GM23248 (cell line): ENCODE results near the gene GLCCI1. TPM values are rescaled to one million over a fixed set of nuclear protein-coding genes. Genes with fewer than 3 reads are reported as not detected.
"Not testable (repeated sequence)": the region's sequence is repeated elsewhere in the genome, so short reads cannot be mapped to it uniquely, and the experiment has no call there.

ENCODE experiments used
- DNase-seq: peaks from one replicate; pipeline ENCODE4 v3.0.0-alpha.2; 2015
- H2AFZ ChIP-seq: fragments of 200-600 bp; sonication (generic); 2 replicates; pipeline ENCODE4 v1.6.1; 2016; ENCODE audit warnings: antibody characterized with exemption
- H3F3A ChIP-seq: fragments of 200-600 bp; sonication (generic); 2 replicates; pipeline ENCODE4 v1.6.1; 2016; ENCODE audit warnings: mild to moderate bottlenecking, antibody characterized with exemption, mixed run types; ENCODE audit not compliant: insufficient read depth
- H3K27ac ChIP-seq: fragments of 200-600 bp; sonication (generic); 2 replicates; pipeline ENCODE4 v1.5.1; 2016; ENCODE audit warnings: mild to moderate bottlenecking
- H3K27me3 ChIP-seq: fragments of 200-600 bp; sonication (generic); replicated peaks from 2 replicates; pipeline ENCODE4 v1.6.1; 2016; ENCODE audit warnings: mild to moderate bottlenecking; ENCODE audit not compliant: insufficient read depth
- H3K36me3 ChIP-seq: fragments of 200-600 bp; sonication (generic); 2 replicates; pipeline ENCODE4 v1.6.1; 2016; ENCODE audit warnings: low read depth, mild to moderate bottlenecking
- H3K4me1 ChIP-seq: fragments of 200-600 bp; sonication (generic); 2 replicates; pipeline ENCODE4 v1.6.1; 2016; ENCODE audit warnings: mild to moderate bottlenecking; ENCODE audit not compliant: insufficient read depth
- H3K4me2 ChIP-seq: fragments of 200-600 bp; sonication (generic); one replicate; pipeline ENCODE4 v1.6.1; 2016; ENCODE audit warnings: mild to moderate bottlenecking; ENCODE audit not compliant: unreplicated experiment
- H3K4me3 ChIP-seq: fragments of 200-600 bp; sonication (generic); 2 replicates; pipeline ENCODE4 v1.5.1; 2016; ENCODE audit warnings: mild to moderate bottlenecking
- H3K79me2 ChIP-seq: fragments of 200-600 bp; sonication (generic); 2 replicates; pipeline ENCODE4 v1.6.1; 2016; ENCODE audit warnings: mild to moderate bottlenecking; ENCODE audit not compliant: insufficient read depth
- H3K9ac ChIP-seq: fragments of 200-600 bp; sonication (generic); 2 replicates; pipeline ENCODE4 v1.6.1; 2016; ENCODE audit warnings: mild to moderate bottlenecking
- H3K9me2 ChIP-seq: fragments of 200-600 bp; sonication (generic); 2 replicates; pipeline ENCODE4 v1.6.1; 2016; ENCODE audit warnings: mixed run types, mild to moderate bottlenecking, moderate library complexity; ENCODE audit not compliant: insufficient read depth
- H3K9me3 ChIP-seq: fragments of 200-600 bp; sonication (generic); one replicate; pipeline ENCODE4 v1.6.1; 2017; ENCODE audit warnings: low read depth
- H4K20me1 ChIP-seq: fragments of 200-600 bp; sonication (generic); 2 replicates; pipeline ENCODE4 v1.6.0; 2016; ENCODE audit not compliant: insufficient read depth
- EZH2 ChIP-seq: fragments of 200-600 bp; sonication (generic); IDR thresholded peaks from 2 replicates; pipeline ENCODE4 v1.6.1; 2018; ENCODE audit warnings: antibody characterized with exemption, mild to moderate bottlenecking; ENCODE audit not compliant: insufficient read depth, poor library complexity, severe bottlenecking
- EZH2phosphoT487 ChIP-seq: fragments of 200-600 bp; sonication (generic); IDR thresholded peaks from 2 replicates; pipeline ENCODE4 v1.6.1; 2018; ENCODE audit warnings: antibody characterized with exemption, moderate library complexity, mild to moderate bottlenecking, low read depth; ENCODE audit not compliant: insufficient read depth
- WGBS, 2 experiments: methylation state at CpG; one replicate each; pipeline ENCODE4 v1.1.6; 2015 to 2017; ENCODE audit warnings: low lambda C conversion rate in 2 of 2, low coverage in 1 of 2; ENCODE audit errors: missing lambda C conversion rate in 2 of 2; 5-methylcytosine and 5-hydroxymethylcytosine counted together
- in situ Hi-C: fragments of 300-500 bp; cut with MboI; formaldehyde crosslinking; loops from 2 replicates; pipeline ENCODE4 v1.15.0; 2020
- polyA plus RNA-seq: library from polyadenylated mRNA; unstranded; fragments of >200 nt; fragmentation: Nextera tagmentation; extraction: Ambion mirVana; gene quantifications from 2 replicates; pipeline ENCODE4 v1.2.1, GENCODE V29; 2016
- total RNA-seq: library from RNA; depleted of rRNA; stranded (reverse); fragments of >200 nt; shearing (Covaris generic); gene quantifications from 2 replicates; pipeline ENCODE4 v1.2.3, GENCODE V29; 2014

The GLCCI1 gene
- total and polyA plus RNA-seq, 2 experiments from 2014 or later, result 2.5 to 3.0 TPM

- no peaks in the 10 kb centered on the region; the same call in 1 of the 2 replicates for H3K79me2 ChIP-seq
- H2AFZ ChIP-seq, result no peak overlapping the region
- no peaks in the 10 kb centered on the region for H3K27me3 ChIP-seq
- H4K20me1 ChIP-seq, result no peaks in the 10 kb centered on the region
- no peak overlapping the region for H3K4me3 ChIP-seq
- H3K27ac ChIP-seq, result no peak overlapping the region
- H3K9ac ChIP-seq, result no peak overlapping the region
- no peaks in the 10 kb centered on the region; the same call in 1 of the 2 replicates for H3K9me2 ChIP-seq
- H3K9me3 ChIP-seq, result no peaks in the 10 kb centered on the region
- H3K4me2 ChIP-seq, result no peak overlapping the region
- no peaks in the 10 kb centered on the region for H3F3A ChIP-seq
- no peak for DNase-seq
- no peaks in the 10 kb centered on the region for H3K4me1 ChIP-seq
- in situ Hi-C loops, result no loop called here
- TF ChIP-seq EZH2 (no peak), EZH2phosphoT487 (no peak)
- H3K36me3 ChIP-seq, result no peaks in the 10 kb centered on the region
Measured at GRCh38 chr7:7988706-7989105, 20.1 kb downstream of the GLCCI1 start.

DNA sequence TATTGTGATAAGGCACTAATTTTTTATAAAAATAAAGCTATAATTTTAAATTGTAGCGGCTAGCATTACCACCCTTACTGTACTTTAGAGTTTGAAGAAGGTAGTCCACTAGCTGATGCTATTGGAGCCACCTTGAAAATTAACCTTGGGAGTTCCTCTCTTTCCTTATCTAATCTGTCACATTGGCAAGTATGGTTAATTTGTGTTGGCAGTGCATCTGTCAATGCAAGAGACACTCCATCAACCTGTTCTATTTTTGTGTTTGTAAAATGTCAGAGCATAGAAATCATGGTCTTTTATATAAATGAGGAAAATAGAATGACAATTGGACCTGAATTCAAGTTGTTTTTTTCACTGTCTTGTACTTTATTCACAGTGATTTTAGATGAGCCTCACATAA is 20.5 kb downstream of the GLCCI1 start:
- H3K9me2 ChIP-seq, result no peaks in the 10 kb centered on the region; the same call in 1 of the 2 replicates
- H3F3A ChIP-seq, result no peaks in the 10 kb centered on the region
- no peak overlapping the region for H3K9ac ChIP-seq
- no peaks in the 10 kb centered on the region for H4K20me1 ChIP-seq
- H3K79me2 ChIP-seq, result no peaks in the 10 kb centered on the region
- H3K36me3 ChIP-seq, result no peaks in the 10 kb centered on the region
- H3K4me1 ChIP-seq, result no peaks in the 10 kb centered on the region
- no peak for DNase-seq
- no peak overlapping the region for H3K27ac ChIP-seq
- WGBS, 2 experiments, result 62 to 77% methylated on average over 1 of the region's 1 CpG
- no peak overlapping the region for H2AFZ ChIP-seq
- TF ChIP-seq EZH2phosphoT487 (no peak), EZH2 (no peak)
- no peak overlapping the region for H3K4me2 ChIP-seq
- H3K4me3 ChIP-seq, result no peak overlapping the region
- H3K27me3 ChIP-seq, result no peaks in the 10 kb centered on the region
- H3K9me3 ChIP-seq, result no peaks in the 10 kb centered on the region
- in situ Hi-C loops, result no loop called here

- no peak overlapping the region for H2AFZ ChIP-seq
- no peaks in the 10 kb centered on the region for H3K4me1 ChIP-seq
- H4K20me1 ChIP-seq, result no peaks in the 10 kb centered on the region
- H3K27ac ChIP-seq, result no peak overlapping the region
- DNase-seq, result no peak
- in situ Hi-C loops, result no loop called here
- no peaks in the 10 kb centered on the region for H3K27me3 ChIP-seq
- H3K4me3 ChIP-seq, result no peak overlapping the region
- no peaks in the 10 kb centered on the region for H3F3A ChIP-seq
- 85 to 86% methylated on average over 5 of the region's 5 CpGs for WGBS, 2 experiments
- no peaks in the 10 kb centered on the region for H3K36me3 ChIP-seq
- no peak for TF ChIP-seq EZH2phosphoT487
- no peak for TF ChIP-seq EZH2
- no peaks in the 10 kb centered on the region for H3K9me3 ChIP-seq
- no peaks in the 10 kb centered on the region for H3K9me2 ChIP-seq
- H3K79me2 ChIP-seq, result no peaks in the 10 kb centered on the region
- H3K4me2 ChIP-seq, result no peak overlapping the region
- no peak overlapping the region for H3K9ac ChIP-seq
Measured at GRCh38 chr7:7989616-7990440, 21.2 kb downstream of the GLCCI1 start.

- no peaks in the 10 kb centered on the region for H3K9me3 ChIP-seq
- 48 to 55% methylated on average over 2 of the region's 2 CpGs for WGBS, 2 experiments
- H3K27me3 ChIP-seq, result no peaks in the 10 kb centered on the region
- no peaks in the 10 kb centered on the region for H3K79me2 ChIP-seq
- H3K4me3 ChIP-seq, result no peak overlapping the region
- H3F3A ChIP-seq, result no peaks in the 10 kb centered on the region
- DNase-seq, result no peak
- in situ Hi-C loops, result no loop called here
- no peak overlapping the region for H3K27ac ChIP-seq
- H3K4me1 ChIP-seq, result no peaks in the 10 kb centered on the region
- H3K9ac ChIP-seq, result no peak overlapping the region
- no peaks in the 10 kb centered on the region for H4K20me1 ChIP-seq
- H3K36me3 ChIP-seq, result no peaks in the 10 kb centered on the region
- H3K9me2 ChIP-seq, result no peaks in the 10 kb centered on the region
- TF ChIP-seq EZH2phosphoT487, result no peak
- no peak for TF ChIP-seq EZH2
- H2AFZ ChIP-seq, result no peak overlapping the region
- H3K4me2 ChIP-seq, result no peak overlapping the region
Measured at GRCh38 chr7:7990441-7990761, 21.8 kb downstream of the GLCCI1 start.

DNA sequence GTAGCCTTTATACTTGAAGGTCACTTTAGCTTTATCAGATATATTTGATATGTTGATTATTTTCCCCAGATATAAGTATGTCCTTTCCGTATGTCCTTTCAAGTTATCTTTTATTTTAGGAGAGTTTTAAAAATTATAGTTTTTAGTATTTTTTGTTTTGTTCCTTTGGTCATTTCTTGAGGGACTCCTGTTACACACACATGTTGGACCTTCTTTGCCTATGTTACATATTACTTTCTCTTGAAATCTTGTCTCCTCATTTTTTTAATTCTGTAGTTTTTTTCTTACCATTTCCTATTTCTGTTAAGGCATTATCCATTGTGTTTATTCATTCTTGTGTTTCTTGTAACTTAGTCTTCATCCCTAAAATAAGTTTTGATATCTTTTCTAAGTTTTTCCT is 23.9 kb downstream of the GLCCI1 start:
- peak; percentile 37 for DNase-seq
- no peak overlapping the region for H3K4me2 ChIP-seq
- no peaks in the 10 kb centered on the region for H3F3A ChIP-seq
- H3K4me1 ChIP-seq, result no peaks in the 10 kb centered on the region
- TF ChIP-seq EZH2, result no peak
- TF ChIP-seq EZH2phosphoT487, result no peak
- no peak overlapping the region for H3K27ac ChIP-seq
- no peaks in the 10 kb centered on the region for H4K20me1 ChIP-seq
- H2AFZ ChIP-seq, result no peak overlapping the region
- no peaks in the 10 kb centered on the region for H3K27me3 ChIP-seq
- H3K4me3 ChIP-seq, result no peak overlapping the region
- H3K36me3 ChIP-seq, result no peaks in the 10 kb centered on the region
- H3K9me3 ChIP-seq, result no peaks in the 10 kb centered on the region
- 92 to 94% methylated on average over 1 of the region's 1 CpG for WGBS, 2 experiments
- H3K9ac ChIP-seq, result no peak overlapping the region
- H3K9me2 ChIP-seq, result no peaks in the 10 kb centered on the region
- in situ Hi-C loops, result no loop called here
- no peaks in the 10 kb centered on the region for H3K79me2 ChIP-seq

- in situ Hi-C loops, result not testable (repeated sequence)
Measured at GRCh38 chr7:7995348-7995747, 26.8 kb downstream of the GLCCI1 start.

More at GRCh38 chr7:7995348-7995747, 26.8 kb downstream of the GLCCI1 start:
- not testable (repeated sequence) for H3K27ac ChIP-seq, DNase-seq, H3K36me3 ChIP-seq, H3K4me2 ChIP-seq, H3K9me2 ChIP-seq, H3K27me3 ChIP-seq, H3K9ac ChIP-seq, H2AFZ ChIP-seq, H3K4me3 ChIP-seq, H3F3A ChIP-seq, H3K4me1 ChIP-seq, H3K9me3 ChIP-seq, H3K79me2 ChIP-seq, H4K20me1 ChIP-seq
- WGBS, 2 experiments, result 84 to 94% methylated on average over 6 of the region's 6 CpGs
